ENCODE results near the gene PPP1R2C.

DNA sequence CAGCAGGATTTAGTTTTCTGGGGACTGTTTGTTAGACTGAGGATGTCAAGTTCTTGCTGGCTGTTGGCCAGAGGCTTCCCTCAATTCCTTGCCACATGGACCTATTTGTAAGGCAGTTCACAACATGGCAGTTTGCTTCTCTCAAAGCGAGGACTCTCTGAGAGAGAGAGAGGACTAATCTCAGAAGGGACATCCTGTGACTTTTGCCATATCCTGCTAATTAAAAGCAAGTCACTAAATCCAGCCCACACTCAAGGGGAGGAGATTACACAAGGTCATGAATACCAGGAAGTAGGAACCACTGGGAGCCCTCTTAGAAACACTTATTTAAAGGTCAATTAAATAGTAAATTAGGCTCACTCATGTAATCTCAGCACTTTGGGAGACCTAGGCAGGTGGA, 38.2 kb downstream of the PPP1R2C start:
- TF ChIP-seq POLR2AphosphoS5 (IDR thresholded peaks at IDR 0.05; ENCODE audit: low read depth, low read length) (no peak), POLR2A (IDR thresholded peaks at IDR 0.05; ENCODE audit: low read depth, low read length) (no peak), TAF1 (IDR thresholded peaks at IDR 0.05; ENCODE audit: low read depth, low read length) (no peak), PAX5 (IDR thresholded peaks at IDR 0.05; ENCODE audit: insufficient read depth, low read length, severe bottlenecking) (no peak), SPI1 (IDR thresholded peaks at IDR 0.05; ENCODE audit: low read depth, low read length) (no peak), POU2F2 (IDR thresholded peaks at IDR 0.05; ENCODE audit: low read depth, low read length) (no peak)
